ENCODE results near the gene S100A16. TPM values are rescaled to one million over a fixed set of nuclear protein-coding genes. Genes with fewer than 3 reads are reported as not detected.

The S100A16 gene
- total RNA-seq, 5 donors from 2014 or later (not counting 1 experiment from before 2014, with no cell fraction given), result 0.53 to 1.0 (median 0.82) TPM; not detected in 2

DNA sequence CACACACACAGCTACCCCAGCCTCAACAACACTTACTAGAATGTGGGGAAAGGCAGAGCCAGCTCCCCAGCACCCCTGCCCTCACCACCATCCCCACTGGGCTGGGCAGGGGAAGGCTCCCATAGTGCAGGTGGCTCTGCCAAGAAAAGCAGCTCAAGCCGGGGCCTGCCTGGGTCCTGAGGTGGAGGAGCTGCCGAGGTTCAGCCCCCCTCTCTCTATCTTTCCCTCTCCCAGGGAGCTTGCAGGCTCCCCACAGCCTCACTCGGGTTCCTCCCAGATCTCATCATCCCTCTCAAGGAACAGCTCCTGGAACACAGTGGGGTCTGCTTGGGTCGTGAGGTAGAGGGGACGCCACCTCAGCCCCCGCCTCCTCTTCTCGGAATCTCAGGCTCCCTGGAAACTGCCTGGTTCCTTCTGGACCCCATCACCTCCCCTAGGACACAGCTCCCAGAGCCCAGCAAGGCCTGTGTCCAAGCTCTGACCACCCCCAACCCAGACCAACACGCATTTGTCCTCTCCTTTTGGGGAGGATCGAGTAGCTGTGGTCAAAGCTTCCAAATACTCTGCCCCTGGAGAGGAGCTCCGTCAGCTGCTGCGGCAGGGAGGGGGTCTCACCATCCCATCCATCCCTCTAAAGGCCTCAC, 704 bp downstream of the S100A16 start:
- Histone ChIP-seq H3K4me1 (ENCODE audit: control insufficient read depth in 1 of 2, extremely low read depth in 1 of 2, insufficient read depth in 2 of 2, low read length in 2 of 2) (no peaks in the 10 kb centered on the region), H3K27ac (ENCODE audit: low read length) (no peak overlapping the region), H3K36me3 (ENCODE audit: control insufficient read depth in 2 of 2, extremely low read depth in 1 of 2, insufficient read depth in 1 of 2, low read length in 1 of 2) (no peaks in the 10 kb centered on the region), H3K27me3 (replicated peaks in 1 of 2; ENCODE audit: control insufficient read depth in 2 of 2, extremely low read depth in 1 of 2, insufficient read depth in 2 of 2, low read length in 1 of 2) (peaks cover 0 to 20% of the 10 kb centered on the region in 2 experiments), H3K9me3 (no peaks in the 10 kb centered on the region), H3K4me3 (ENCODE audit: control insufficient read depth in 1 of 2, extremely low read depth in 1 of 2, low read length in 1 of 2) (no peak overlapping the region)
- peaks cover 0 to under 1% (median 0%) of the 10 kb centered on the region in 3 donors for H3K4me1 Mint-ChIP-seq
- peak in 1 of 4 experiments; percentile 17 for ATAC-seq (replicated peaks in 1 of 4)
- ChIA-PET CTCF (interaction anchor here in 1 of 2 donors (0.7 kb wide), 1 partner anchor 26 kb away, joined by 3 read pairs; no protein-coding TSS in a partner anchor), POLR2A (no interaction called here)
- H3K4me3 Mint-ChIP-seq, result no peak overlapping the region
- no peak for DNase-seq
- no peaks in the 10 kb centered on the region for H3K36me3 Mint-ChIP-seq
- WGBS (ENCODE audit: insufficient coverage), result 100% methylated on average over 1 of the region's 11 CpGs
- H3K27me3 Mint-ChIP-seq, result no peaks in the 10 kb centered on the region
- no peak overlapping the region for H3K27ac Mint-ChIP-seq
- no peaks in the 10 kb centered on the region for H3K9me3 Mint-ChIP-seq

DNA sequence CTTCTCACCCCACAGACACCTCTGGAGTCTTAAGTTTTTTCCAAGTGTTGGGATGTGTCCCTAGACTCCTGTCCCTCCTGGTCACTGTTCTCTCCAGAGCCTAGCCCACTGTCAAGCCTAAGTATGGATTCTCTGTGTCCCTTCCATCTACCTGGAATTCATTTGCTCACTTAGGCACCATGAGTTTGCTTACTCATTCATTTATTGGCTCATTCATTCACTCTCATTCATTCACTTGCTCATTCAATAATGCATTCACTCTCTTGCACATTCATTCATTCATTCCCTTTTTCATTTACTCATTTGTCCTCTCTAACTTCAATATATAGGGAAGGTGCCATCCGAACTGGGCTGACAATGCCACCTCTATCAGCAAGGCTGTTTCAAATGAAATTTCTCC, 1.6 kb downstream of the S100A16 start:
- Histone ChIP-seq H3K27me3 (replicated peaks in 1 of 2; ENCODE audit: control insufficient read depth in 2 of 2, extremely low read depth in 1 of 2, insufficient read depth in 2 of 2, low read length in 1 of 2) (peaks cover 0 to 20% of the 10 kb centered on the region in 2 experiments), H3K27ac (ENCODE audit: low read length) (no peak overlapping the region), H3K4me3 (ENCODE audit: control insufficient read depth in 1 of 2, extremely low read depth in 1 of 2, low read length in 1 of 2) (no peak overlapping the region), H3K36me3 (ENCODE audit: control insufficient read depth in 2 of 2, extremely low read depth in 1 of 2, insufficient read depth in 1 of 2, low read length in 1 of 2) (no peaks in the 10 kb centered on the region), H3K4me1 (ENCODE audit: control insufficient read depth in 1 of 2, extremely low read depth in 1 of 2, insufficient read depth in 2 of 2, low read length in 2 of 2) (no peaks in the 10 kb centered on the region), H3K9me3 (no peaks in the 10 kb centered on the region)
- H3K27ac Mint-ChIP-seq, result no peak overlapping the region
- ChIA-PET CTCF (interaction anchor here in 1 of 2 donors (0.7 kb wide), 1 partner anchor 1721 kb away, joined by 6 read pairs; no protein-coding TSS in a partner anchor), POLR2A (no interaction called here)
- no peaks in the 10 kb centered on the region for H3K9me3 Mint-ChIP-seq
- H3K36me3 Mint-ChIP-seq, result no peaks in the 10 kb centered on the region
- H3K4me1 Mint-ChIP-seq, result no peaks in the 10 kb centered on the region
- no peaks in the 10 kb centered on the region for H3K27me3 Mint-ChIP-seq
- DNase-seq (no peak), ATAC-seq (replicated peaks in 1 of 4) (no peak)
- 100% methylated on average over 1 of the region's 1 CpG for WGBS (ENCODE audit: insufficient coverage)
- no peak overlapping the region for H3K4me3 Mint-ChIP-seq

- Mint-ChIP-seq H3K4me3 (no peak overlapping the region), H3K4me1 (no peaks in the 10 kb centered on the region), H3K27ac (no peak overlapping the region), H3K9me3 (no peaks in the 10 kb centered on the region), H3K27me3 (no peaks in the 10 kb centered on the region), H3K36me3 (no peaks in the 10 kb centered on the region)
- H3K27me3 ChIP-seq (replicated peaks in 1 of 2; ENCODE audit: control insufficient read depth in 2 of 2, extremely low read depth in 1 of 2, insufficient read depth in 2 of 2, low read length in 1 of 2), result peaks cover 0 to 16% of the 10 kb centered on the region in 2 experiments
- no peak overlapping the region for H3K4me3 ChIP-seq (ENCODE audit: control insufficient read depth in 1 of 2, extremely low read depth in 1 of 2, low read length in 1 of 2)
- ChIA-PET CTCF (interaction anchor here (0.6 to 0.7 kb wide), 2 partner anchors 72 to 1721 kb away, joined by 3 to 6 read pairs; no protein-coding TSS in a partner anchor), POLR2A (no interaction called here)
- H3K4me1 ChIP-seq (ENCODE audit: control insufficient read depth in 1 of 2, extremely low read depth in 1 of 2, insufficient read depth in 2 of 2, low read length in 2 of 2), result no peaks in the 10 kb centered on the region
- ATAC-seq (replicated peaks in 1 of 4) (no peak), DNase-seq (no peak)
- no peaks in the 10 kb centered on the region for H3K9me3 ChIP-seq
- WGBS (ENCODE audit: insufficient coverage), result 100% methylated on average over 2 of the region's 7 CpGs
- no peak overlapping the region for H3K27ac ChIP-seq (ENCODE audit: low read length)
- H3K36me3 ChIP-seq (ENCODE audit: control insufficient read depth in 2 of 2, extremely low read depth in 1 of 2, insufficient read depth in 1 of 2, low read length in 1 of 2), result no peaks in the 10 kb centered on the region
Measured at GRCh38 chr1:153610811-153611301, 2.1 kb downstream of the S100A16 start.

DNA sequence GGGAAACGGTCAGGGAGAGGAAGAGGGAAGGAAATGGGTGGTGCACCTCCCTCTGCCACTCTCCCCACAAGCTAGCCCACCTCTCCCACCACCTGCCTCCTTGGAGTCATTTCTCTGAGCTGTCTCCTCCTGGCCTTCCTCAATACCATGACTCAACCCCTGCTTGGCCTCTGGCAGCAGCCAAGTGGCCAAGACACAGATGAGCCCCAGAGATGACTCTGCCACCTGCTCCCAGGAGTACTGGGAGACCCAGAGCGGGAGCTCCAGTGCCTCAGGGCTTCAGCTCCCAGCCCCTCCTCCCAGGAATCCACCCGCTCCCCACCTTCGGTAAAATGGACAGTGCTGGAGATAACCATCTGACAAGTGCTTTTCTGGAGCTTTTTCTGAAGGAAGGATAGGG, 2.6 kb downstream of the S100A16 start:
- no peaks in the 10 kb centered on the region for H3K9me3 Mint-ChIP-seq
- Histone ChIP-seq H3K4me3 (ENCODE audit: control insufficient read depth in 1 of 2, extremely low read depth in 1 of 2, low read length in 1 of 2) (no peak overlapping the region), H3K4me1 (ENCODE audit: control insufficient read depth in 1 of 2, extremely low read depth in 1 of 2, insufficient read depth in 2 of 2, low read length in 2 of 2) (no peaks in the 10 kb centered on the region), H3K9me3 (no peaks in the 10 kb centered on the region), H3K27me3 (replicated peaks in 1 of 2; ENCODE audit: control insufficient read depth in 2 of 2, extremely low read depth in 1 of 2, insufficient read depth in 2 of 2, low read length in 1 of 2) (peaks cover 0 to 12% of the 10 kb centered on the region in 2 experiments), H3K36me3 (ENCODE audit: control insufficient read depth in 2 of 2, extremely low read depth in 1 of 2, insufficient read depth in 1 of 2, low read length in 1 of 2) (no peaks in the 10 kb centered on the region), H3K27ac (ENCODE audit: low read length) (no peak overlapping the region)
- no peaks in the 10 kb centered on the region for H3K4me1 Mint-ChIP-seq
- H3K27ac Mint-ChIP-seq, result no peak overlapping the region
- no peaks in the 10 kb centered on the region for H3K36me3 Mint-ChIP-seq
- no peak for DNase-seq
- no peaks in the 10 kb centered on the region for H3K27me3 Mint-ChIP-seq
- ATAC-seq (replicated peaks in 1 of 4), result no peak
- ChIA-PET POLR2A (no interaction called here), CTCF (interaction anchor here in 1 of 2 donors (0.6 kb wide), 1 partner anchor 71 kb away, joined by 3 read pairs; no protein-coding TSS in a partner anchor)
- no peak overlapping the region for H3K4me3 Mint-ChIP-seq
- WGBS (ENCODE audit: insufficient coverage), result 80% methylated on average over 1 of the region's 4 CpGs

DNA sequence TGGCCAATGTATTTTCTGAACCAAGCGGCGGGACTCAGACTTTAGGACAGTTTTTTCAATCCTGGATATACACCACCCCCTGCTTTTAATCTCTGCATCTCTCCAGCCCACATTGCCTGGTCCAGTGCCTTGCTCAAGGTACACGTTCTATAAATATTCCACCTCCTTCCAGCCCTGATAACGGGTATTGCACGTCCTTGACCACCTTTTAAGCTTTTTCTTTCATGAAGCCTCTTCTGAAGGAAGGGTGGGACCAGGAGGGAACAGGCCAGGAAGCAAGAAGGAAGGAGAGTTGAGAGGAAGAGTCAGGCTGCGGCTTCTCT, 3.4 kb downstream of the S100A16 start:
- CTCF ChIA-PET, result no interaction called here
- Histone ChIP-seq H3K27ac (ENCODE audit: low read length) (no peak overlapping the region), H3K4me1 (ENCODE audit: control insufficient read depth in 1 of 2, extremely low read depth in 1 of 2, insufficient read depth in 2 of 2, low read length in 2 of 2) (no peaks in the 10 kb centered on the region), H3K27me3 (replicated peaks in 1 of 2; ENCODE audit: control insufficient read depth in 2 of 2, extremely low read depth in 1 of 2, insufficient read depth in 2 of 2, low read length in 1 of 2) (peaks cover 0 to 5% of the 10 kb centered on the region in 2 experiments), H3K4me3 (ENCODE audit: control insufficient read depth in 1 of 2, extremely low read depth in 1 of 2, low read length in 1 of 2) (no peak overlapping the region), H3K36me3 (ENCODE audit: control insufficient read depth in 2 of 2, extremely low read depth in 1 of 2, insufficient read depth in 1 of 2, low read length in 1 of 2) (no peaks in the 10 kb centered on the region), H3K9me3 (no peaks in the 10 kb centered on the region)
- DNase-seq, result no peak
- Mint-ChIP-seq H3K9me3 (no peaks in the 10 kb centered on the region), H3K27me3 (no peaks in the 10 kb centered on the region), H3K27ac (no peak overlapping the region), H3K36me3 (no peaks in the 10 kb centered on the region), H3K4me1 (no peaks in the 10 kb centered on the region), H3K4me3 (no peak overlapping the region)
- no peak for ATAC-seq (replicated peaks in 1 of 4)
- WGBS (ENCODE audit: insufficient coverage), result 91% methylated on average over 3 of the region's 6 CpGs
- POLR2A ChIA-PET, result no interaction called here

GRCh38 chr1:153608742-153609584, 4.0 kb downstream of the S100A16 start:
- H3K27ac ChIP-seq (ENCODE audit: low read length), result no peak overlapping the region
- H3K27me3 ChIP-seq (replicated peaks in 1 of 2; ENCODE audit: control insufficient read depth in 2 of 2, extremely low read depth in 1 of 2, insufficient read depth in 2 of 2, low read length in 1 of 2), result no peaks in the 10 kb centered on the region
- no peak overlapping the region for H3K4me3 ChIP-seq (ENCODE audit: control insufficient read depth in 1 of 2, extremely low read depth in 1 of 2, low read length in 1 of 2)
- no peaks in the 10 kb centered on the region for H3K4me1 ChIP-seq (ENCODE audit: control insufficient read depth in 1 of 2, extremely low read depth in 1 of 2, insufficient read depth in 2 of 2, low read length in 2 of 2)
- Mint-ChIP-seq H3K27ac (no peak overlapping the region), H3K36me3 (no peaks in the 10 kb centered on the region), H3K27me3 (no peaks in the 10 kb centered on the region), H3K9me3 (no peaks in the 10 kb centered on the region), H3K4me3 (no peak overlapping the region), H3K4me1 (no peaks in the 10 kb centered on the region)
- POLR2A ChIA-PET, result no interaction called here
- no peaks in the 10 kb centered on the region for H3K36me3 ChIP-seq (ENCODE audit: control insufficient read depth in 2 of 2, extremely low read depth in 1 of 2, insufficient read depth in 1 of 2, low read length in 1 of 2)
- ATAC-seq (replicated peaks in 1 of 4) (no peak), DNase-seq (no peak)
- WGBS (ENCODE audit: insufficient coverage), result 86% methylated on average over 15 of the region's 19 CpGs
- CTCF ChIA-PET, result no interaction called here
- H3K9me3 ChIP-seq, result no peaks in the 10 kb centered on the region

Data from T-cell (primary cell).